ENCODE measurements around the gene KRTAP5-2.
"Not testable (repeated sequence)": the region's sequence is repeated elsewhere in the genome, so short reads cannot be mapped to it uniquely, and the experiment has no call there.

KRTAP5-2 gene

GRCh38 chr11:1604711-1605110, 6.6 kb upstream of the KRTAP5-2 start:
- H3K4me3 Mint-ChIP-seq: no peak overlapping the region
- H3K27me3 Mint-ChIP-seq (ENCODE audit: low read depth): peaks cover 61% of the 10 kb centered on the region
- peaks cover 12% of the 10 kb centered on the region for H3K9me3 Mint-ChIP-seq
- TF ChIP-seq, protein P1, sequence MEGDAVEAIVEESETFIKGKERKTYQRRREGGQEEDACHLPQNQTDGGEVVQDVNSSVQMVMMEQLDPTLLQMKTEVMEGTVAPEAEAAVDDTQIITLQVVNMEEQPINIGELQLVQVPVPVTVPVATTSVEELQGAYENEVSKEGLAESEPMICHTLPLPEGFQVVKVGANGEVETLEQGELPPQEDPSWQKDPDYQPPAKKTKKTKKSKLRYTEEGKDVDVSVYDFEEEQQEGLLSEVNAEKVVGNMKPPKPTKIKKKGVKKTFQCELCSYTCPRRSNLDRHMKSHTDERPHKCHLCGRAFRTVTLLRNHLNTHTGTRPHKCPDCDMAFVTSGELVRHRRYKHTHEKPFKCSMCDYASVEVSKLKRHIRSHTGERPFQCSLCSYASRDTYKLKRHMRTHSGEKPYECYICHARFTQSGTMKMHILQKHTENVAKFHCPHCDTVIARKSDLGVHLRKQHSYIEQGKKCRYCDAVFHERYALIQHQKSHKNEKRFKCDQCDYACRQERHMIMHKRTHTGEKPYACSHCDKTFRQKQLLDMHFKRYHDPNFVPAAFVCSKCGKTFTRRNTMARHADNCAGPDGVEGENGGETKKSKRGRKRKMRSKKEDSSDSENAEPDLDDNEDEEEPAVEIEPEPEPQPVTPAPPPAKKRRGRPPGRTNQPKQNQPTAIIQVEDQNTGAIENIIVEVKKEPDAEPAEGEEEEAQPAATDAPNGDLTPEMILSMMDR (IDR thresholded peaks at IDR 0.05; ENCODE audit: unreplicated experiment in 3 of 3): no peak
- H3K27ac Mint-ChIP-seq: no peak overlapping the region
- no peaks in the 10 kb centered on the region for H3K36me3 Mint-ChIP-seq (ENCODE audit: low read depth)
- H3K4me1 Mint-ChIP-seq: peaks cover 7% of the 10 kb centered on the region

DNA sequence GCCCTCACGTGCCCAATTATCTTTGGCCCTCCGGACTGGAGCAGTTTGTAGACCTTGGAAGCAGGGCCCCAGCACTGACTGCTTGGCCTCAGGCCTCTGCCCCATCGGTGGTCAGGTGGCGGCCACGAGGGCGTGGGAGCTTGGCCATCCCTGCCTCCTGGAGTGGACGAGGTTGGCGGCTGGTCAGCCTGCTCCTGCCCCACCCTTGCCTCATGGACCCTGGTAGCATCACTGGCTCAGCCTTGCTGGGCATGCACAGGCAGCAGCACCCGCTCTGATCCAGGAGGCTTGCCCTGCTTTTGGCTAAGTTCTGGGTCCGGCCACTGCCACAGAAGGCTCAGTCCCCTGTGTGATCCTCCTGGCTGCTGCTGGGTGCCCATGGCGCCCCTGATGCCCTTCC, 6.1 kb upstream of the KRTAP5-2 start:
- Mint-ChIP-seq H3K9me3 (peaks cover 12% of the 10 kb centered on the region), H3K4me3 (no peak overlapping the region), H3K4me1 (peaks cover 7% of the 10 kb centered on the region), H3K27ac (no peak overlapping the region), H3K36me3 (ENCODE audit: low read depth) (no peaks in the 10 kb centered on the region), H3K27me3 (ENCODE audit: low read depth) (peaks cover 61% of the 10 kb centered on the region)
- TF ChIP-seq, protein P1 (IDR thresholded peaks at IDR 0.05; ENCODE audit: unreplicated experiment in 3 of 3): no peak

GRCh38 chr11:1603629-1604028, 5.5 kb upstream of the KRTAP5-2 start:
- peaks cover 62% of the 10 kb centered on the region for H3K27me3 Mint-ChIP-seq (ENCODE audit: low read depth)
- H3K9me3 Mint-ChIP-seq: peaks cover 12% of the 10 kb centered on the region
- no peak overlapping the region for H3K4me3 Mint-ChIP-seq
- H3K27ac Mint-ChIP-seq: no peak overlapping the region
- H3K36me3 Mint-ChIP-seq (ENCODE audit: low read depth): no peaks in the 10 kb centered on the region
- peaks cover 7% of the 10 kb centered on the region for H3K4me1 Mint-ChIP-seq
- TF ChIP-seq, protein P1 (IDR thresholded peaks at IDR 0.05; ENCODE audit: unreplicated experiment in 3 of 3): no peak

GRCh38 chr11:1601663-1602062, 3.6 kb upstream of the KRTAP5-2 start:
- peaks cover 65% of the 10 kb centered on the region for H3K27me3 Mint-ChIP-seq (ENCODE audit: low read depth)
- not testable (repeated sequence) for H3K27ac Mint-ChIP-seq; H3K4me3 Mint-ChIP-seq; H3K4me1 Mint-ChIP-seq; H3K36me3 Mint-ChIP-seq (ENCODE audit: low read depth)
- peaks cover 12% of the 10 kb centered on the region for H3K9me3 Mint-ChIP-seq

GRCh38 chr11:1600626-1601025, 2.5 kb upstream of the KRTAP5-2 start:
- no peak overlapping the region for H3K4me3 Mint-ChIP-seq
- H3K36me3 Mint-ChIP-seq (ENCODE audit: low read depth): no peaks in the 10 kb centered on the region
- H3K27ac Mint-ChIP-seq: no peak overlapping the region
- H3K27me3 Mint-ChIP-seq (ENCODE audit: low read depth): peaks cover 69% of the 10 kb centered on the region
- peaks cover 12% of the 10 kb centered on the region for H3K4me1 Mint-ChIP-seq
- TF ChIP-seq, protein P1 (IDR thresholded peaks at IDR 0.05; ENCODE audit: unreplicated experiment in 3 of 3): no peak
- H3K9me3 Mint-ChIP-seq: peaks cover 12% of the 10 kb centered on the region

- TF ChIP-seq, protein P1 (IDR thresholded peaks at IDR 0.05; ENCODE audit: unreplicated experiment in 3 of 3): no peak
- H3K4me1 Mint-ChIP-seq: peaks cover 12% of the 10 kb centered on the region
- no peak overlapping the region for H3K27ac Mint-ChIP-seq
- H3K27me3 Mint-ChIP-seq (ENCODE audit: low read depth): peaks cover 81% of the 10 kb centered on the region
- H3K9me3 Mint-ChIP-seq: peaks cover 12% of the 10 kb centered on the region
- no peaks in the 10 kb centered on the region for H3K36me3 Mint-ChIP-seq (ENCODE audit: low read depth)
- no peak overlapping the region for H3K4me3 Mint-ChIP-seq
These were observed 722 bp upstream of the KRTAP5-2 start for GRCh38 chr11:1598816-1599215.

- H3K4me3 Mint-ChIP-seq; H3K27ac Mint-ChIP-seq; H3K36me3 Mint-ChIP-seq (ENCODE audit: low read depth): not testable (repeated sequence)
- H3K27me3 Mint-ChIP-seq (ENCODE audit: low read depth): peaks cover 81% of the 10 kb centered on the region
- H3K4me1 Mint-ChIP-seq: peaks cover 12% of the 10 kb centered on the region
- H3K9me3 Mint-ChIP-seq: peaks cover 12% of the 10 kb centered on the region
These were observed 312 bp upstream of the KRTAP5-2 start for GRCh38 chr11:1598406-1598805.

All from nephron (organoid).